ENCODE results near the gene ARHGEF10L.
"Not testable (repeated sequence)": the region's sequence is repeated elsewhere in the genome, so short reads cannot be mapped to it uniquely, and the experiment has no call there.

ARHGEF10L gene

GRCh38 chr1:17539477-17540254, at the start of gene ARHGEF10L:
ARHGEF10L (plus strand) TSS chr1:17539698; CDS start chr1:17580596, 40,898 bp downstream.
- no peak for DNase-seq (ENCODE audit: low read depth in 3 of 3)

GRCh38 chr1:17489768-17490417, 49.6 kb upstream of the ARHGEF10L start:
- not testable (repeated sequence) for DNase-seq (ENCODE audit: low read depth in 3 of 3)

GRCh38 chr1:17490667-17491066, 48.8 kb upstream of the ARHGEF10L start:
- DNase-seq (ENCODE audit: low read depth in 3 of 3), result not testable (repeated sequence)

GRCh38 chr1:17494114-17494729, 45.3 kb upstream of the ARHGEF10L start:
- DNase-seq (ENCODE audit: low read depth in 3 of 3), result peak; percentile 43 to 50 (median 44)

DNA sequence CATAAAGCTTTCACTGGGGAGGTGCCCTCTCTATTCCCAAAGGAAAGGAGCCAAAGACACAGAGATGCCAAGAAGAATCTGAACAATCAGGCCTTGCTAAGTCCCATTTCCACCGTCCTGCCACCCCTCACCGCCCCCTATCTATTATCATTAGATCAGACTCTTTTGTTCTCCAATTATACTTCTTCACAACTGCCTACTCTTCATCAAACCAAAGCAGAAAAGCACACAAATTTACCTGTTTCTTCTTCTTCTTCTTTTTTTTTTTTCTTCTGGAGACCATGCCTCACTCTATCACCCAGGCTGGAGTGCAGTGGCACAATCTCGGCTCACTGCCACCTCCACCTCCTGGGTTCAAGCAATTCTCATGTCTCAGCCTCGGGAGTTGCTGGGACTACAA, 43.1 kb upstream of the ARHGEF10L start:
- no peak for DNase-seq (ENCODE audit: low read depth in 3 of 3)

DNA sequence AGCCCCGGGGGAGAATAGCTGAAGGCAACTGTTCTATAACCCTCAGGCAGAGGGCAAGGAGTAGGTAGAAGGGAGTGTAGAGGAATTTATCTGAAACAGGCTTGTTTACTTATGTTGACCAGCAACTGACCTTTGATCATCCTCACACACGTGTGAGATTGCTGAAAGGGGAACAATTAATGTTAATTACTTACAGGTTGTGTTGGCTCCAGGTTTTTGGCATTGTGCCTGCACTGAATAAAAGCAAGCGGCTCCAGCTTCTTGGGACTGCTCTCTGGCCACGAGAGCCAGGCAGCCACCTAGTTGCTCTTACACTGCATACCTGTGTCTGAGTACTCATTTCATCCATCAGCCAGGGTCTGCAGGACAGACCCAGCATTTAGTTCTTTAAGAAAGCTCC, 41.3 kb upstream of the ARHGEF10L start:
- DNase-seq (ENCODE audit: low read depth in 3 of 3), result no peak

DNA sequence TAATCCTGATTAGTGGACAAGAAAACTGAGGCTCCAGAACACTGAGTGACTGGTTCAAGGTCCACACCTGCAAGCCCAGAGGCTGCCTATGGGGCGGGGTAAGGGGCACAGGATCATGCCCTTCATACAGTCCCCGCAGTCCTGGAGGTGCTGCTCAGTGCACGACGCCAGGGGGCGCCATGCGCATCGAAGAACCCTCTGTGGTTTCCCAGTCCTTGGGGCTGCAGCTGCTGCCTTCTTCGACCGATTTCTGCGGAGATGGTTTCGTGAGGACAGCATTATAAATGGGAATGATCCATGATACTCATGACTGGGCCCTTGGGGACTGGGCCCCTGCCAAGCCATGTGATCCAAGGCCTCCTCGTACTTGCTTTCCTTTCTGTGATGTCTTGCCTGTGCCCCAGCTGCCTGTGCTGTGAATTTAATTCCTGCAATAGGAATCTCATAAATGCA, 37.1 kb upstream of the ARHGEF10L start:
- DNase-seq (ENCODE audit: low read depth in 3 of 3), result peak; percentile 19 to 60 (median 35)

GRCh38 chr1:17503146-17503545, 36.4 kb upstream of the ARHGEF10L start:
- DNase-seq (ENCODE audit: low read depth in 3 of 3), result no peak

GRCh38 chr1:17507200-17507599, 32.3 kb upstream of the ARHGEF10L start:
- not testable (repeated sequence) for DNase-seq (ENCODE audit: low read depth in 3 of 3)

DNA sequence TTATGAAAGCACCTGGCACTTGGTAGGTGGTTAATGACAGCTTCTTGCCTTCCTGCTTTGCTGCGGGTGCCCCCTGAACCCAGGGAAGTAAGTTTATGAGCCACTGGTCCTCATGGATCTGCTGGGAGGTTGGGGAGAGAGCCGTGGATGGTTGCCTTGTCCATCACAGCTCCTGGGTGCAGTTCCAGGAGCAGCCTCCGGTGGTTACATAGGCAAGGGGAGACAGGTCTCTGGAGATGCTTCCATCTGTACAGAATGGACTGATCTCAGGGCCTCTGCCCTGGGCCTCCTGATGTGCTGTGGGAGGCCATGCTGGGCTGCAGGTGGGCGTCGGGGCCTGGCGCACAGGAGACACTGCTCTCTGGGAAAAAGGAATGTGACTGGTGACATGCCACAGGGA, 31.6 kb upstream of the ARHGEF10L start:
- DNase-seq (ENCODE audit: low read depth in 3 of 3), result no peak

DNA sequence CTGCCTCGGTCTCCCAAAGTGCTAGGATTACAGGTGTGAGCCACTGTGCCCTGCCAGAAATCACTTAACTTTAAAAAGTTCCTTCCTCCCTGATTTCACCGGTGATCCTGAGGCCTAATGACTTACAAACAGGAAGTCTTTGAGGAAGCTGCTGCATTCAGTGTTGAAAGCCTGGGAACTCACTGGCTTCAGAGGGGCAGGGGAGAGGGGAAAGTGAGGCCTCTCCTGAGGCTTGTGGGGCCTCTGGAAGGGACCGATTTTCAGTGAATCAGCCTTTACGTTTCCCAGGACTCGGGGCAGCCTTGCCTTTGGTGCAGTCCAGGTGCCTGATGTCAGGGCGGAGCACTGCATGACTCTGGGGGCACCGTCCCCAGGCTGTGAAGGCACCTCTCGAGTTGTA, 30.1 kb upstream of the ARHGEF10L start:
- DNase-seq (ENCODE audit: low read depth in 3 of 3), result no peak

DNA sequence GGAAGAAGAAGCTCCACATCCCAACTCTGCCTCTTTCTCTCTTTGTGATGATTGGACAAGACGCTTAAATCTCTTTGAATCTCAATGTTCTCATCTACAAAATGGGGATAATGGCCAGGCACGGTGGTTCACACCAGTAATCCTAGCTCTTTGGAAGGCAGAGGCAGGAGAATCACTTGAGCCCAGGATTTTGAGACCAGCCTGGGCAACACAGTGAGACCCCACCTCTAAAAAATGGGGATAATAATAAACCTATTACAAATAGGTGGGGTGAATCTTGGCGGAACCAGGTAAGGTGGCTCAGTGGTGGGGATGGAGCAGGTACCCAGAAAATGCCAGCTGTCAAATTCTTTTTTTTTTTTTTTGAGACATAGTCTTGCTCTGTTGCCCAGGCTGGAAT, 29.4 kb upstream of the ARHGEF10L start:
- no peak for DNase-seq (ENCODE audit: low read depth in 3 of 3)

- DNase-seq (ENCODE audit: low read depth in 3 of 3), result no peak
Observed at GRCh38 chr1:17511188-17511587, 28.3 kb upstream of the ARHGEF10L start.

DNA sequence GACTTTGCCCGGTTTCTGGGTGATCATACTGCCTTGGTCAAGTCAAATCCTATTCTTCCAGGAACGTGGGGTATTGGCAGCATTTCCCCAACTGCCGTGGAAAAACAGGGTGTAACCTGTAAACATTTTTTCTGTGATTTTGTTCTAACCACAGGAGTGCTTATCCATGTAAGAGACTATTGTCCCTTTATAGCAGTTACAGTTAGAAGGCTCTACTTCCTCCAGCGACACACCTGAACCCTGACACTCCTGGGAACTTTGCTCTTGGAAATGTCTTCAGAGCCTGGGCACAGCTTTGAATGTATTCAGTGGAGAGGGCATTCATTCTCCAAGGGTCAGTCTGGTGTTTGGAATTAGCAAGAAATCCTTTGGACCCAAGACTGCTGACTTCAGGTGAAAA, 26.4 kb upstream of the ARHGEF10L start:
- no peak for DNase-seq (ENCODE audit: low read depth in 3 of 3)

- DNase-seq (ENCODE audit: low read depth in 3 of 3), result no peak
Observed at GRCh38 chr1:17514776-17515175, 24.7 kb upstream of the ARHGEF10L start.

DNA sequence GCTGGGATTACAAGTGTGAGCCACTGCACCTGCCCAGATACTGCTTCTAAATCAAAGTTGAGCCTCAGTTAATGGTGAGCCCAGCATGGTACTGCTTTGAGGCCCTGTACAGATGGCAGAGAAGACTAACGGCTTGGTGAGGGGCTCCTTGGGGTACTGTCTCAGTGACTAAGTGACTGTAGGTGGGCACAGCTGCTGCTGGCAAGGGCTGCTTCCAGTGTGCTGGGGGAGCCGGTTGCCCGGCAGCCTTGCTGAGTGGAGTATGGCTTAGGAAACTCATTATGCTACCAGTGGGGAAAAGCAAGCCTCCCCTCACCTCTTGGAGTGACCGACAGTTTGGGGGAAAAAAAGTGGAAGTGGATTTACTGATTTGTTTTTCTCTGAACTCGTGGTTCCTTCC, 23.6 kb upstream of the ARHGEF10L start:
- DNase-seq (ENCODE audit: low read depth in 3 of 3), result no peak

DNA sequence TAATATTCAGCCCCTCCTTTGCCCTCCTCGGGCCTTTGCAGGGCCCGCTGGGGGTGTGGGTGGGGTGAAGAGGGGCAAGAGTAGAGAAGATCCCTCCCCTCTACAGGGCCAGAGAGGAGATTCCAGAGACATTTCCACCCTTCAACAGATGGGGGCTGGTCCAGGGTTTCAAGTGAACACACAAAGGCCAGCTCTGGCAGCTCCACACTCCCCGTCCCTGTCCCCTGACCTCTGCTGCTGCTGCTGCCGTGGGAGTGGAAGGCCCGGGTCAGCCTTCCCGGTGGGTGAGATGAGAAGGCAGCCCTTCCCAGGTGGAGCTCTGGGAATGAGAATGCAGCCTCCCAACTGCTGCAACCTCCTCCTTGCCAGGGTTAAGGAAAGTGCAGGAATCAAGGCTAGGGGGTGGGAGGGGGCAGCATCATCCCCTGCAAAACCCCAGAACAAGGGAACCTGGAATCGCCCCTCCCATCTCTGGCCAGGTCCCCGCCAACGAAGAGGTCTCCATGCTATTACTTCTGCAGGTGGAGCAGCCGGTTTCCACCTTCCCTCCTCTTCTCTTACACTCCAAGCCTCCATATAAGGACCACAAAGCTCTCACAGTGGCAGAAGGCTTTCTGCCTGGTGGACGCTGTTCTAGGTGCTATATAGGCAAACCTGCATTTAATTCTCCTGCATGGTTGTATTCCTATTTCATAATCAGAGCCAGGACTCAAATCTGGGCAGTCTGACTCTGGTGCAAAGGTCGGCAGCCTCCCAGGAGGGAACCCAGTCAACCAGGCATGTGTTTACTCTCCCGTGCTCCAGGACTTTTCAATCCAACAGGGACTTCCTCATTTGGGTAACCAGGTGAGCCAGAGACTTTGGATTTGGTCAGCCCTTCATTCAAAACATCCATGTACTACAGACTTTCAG, 22.9 kb upstream of the ARHGEF10L start:
- DNase-seq (ENCODE audit: low read depth in 3 of 3), result no peak

DNA sequence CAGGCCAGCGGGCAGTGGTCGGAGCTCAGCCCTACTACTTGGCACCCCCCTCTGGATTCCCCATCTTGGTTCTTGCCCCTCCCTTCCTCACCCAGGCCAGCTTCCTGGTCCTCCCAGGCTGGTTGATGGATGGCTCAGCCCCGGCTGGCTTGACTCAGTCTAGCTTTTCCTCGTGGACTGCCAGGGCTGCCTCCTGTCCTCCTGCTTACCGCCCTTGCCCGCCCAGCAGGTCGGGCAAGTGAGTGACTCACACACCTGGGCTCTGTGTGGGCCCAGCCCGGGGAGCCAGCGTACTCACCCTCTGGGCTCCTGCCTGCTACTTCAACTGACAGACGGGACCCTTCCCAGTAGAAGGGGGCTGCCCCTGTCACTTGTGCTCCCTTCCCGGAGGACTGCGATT, 19.5 kb upstream of the ARHGEF10L start:
- DNase-seq (ENCODE audit: low read depth in 3 of 3), result no peak

DNA sequence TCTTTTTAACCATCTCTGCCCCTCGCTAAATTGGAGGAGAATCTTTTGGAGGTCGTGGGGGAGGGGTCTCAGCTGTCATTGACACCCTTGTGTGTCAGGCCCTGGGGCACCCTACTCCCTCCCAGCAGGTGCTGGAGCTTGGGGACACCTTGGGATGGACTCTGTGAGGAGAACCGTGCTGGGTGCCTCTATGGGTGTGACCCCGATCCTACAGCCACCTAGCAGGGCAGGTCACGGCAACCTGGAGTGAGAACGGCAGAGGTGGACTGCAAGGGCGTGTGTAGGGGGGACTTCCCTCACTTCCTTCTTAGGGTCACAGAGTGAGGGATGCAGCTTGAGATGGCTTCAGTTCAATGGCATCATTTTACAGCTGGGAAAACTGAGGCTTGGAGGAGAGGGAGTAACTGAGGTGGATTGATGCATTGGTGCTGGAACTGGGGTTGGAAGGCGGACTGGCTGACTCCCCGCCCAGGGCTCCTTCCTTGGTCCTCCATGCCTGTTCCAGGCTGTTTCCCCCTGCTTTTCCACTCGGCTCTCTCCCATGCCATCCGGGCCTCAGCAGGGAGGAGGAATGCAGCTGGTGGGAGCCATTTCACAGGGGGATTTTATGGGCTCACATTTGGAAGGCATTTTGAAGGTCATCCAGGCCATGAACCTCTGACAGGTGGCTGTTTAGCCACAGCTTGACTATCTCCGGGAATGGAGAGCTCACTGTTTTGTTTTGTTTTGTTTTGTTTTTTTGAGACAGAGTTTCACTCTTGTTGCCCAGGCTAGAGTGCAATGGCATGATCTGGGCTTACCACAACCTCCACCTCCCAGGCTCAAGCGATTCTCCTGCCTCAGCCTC, 18.8 kb upstream of the ARHGEF10L start:
- no peak for DNase-seq (ENCODE audit: low read depth in 3 of 3)

- DNase-seq (ENCODE audit: low read depth in 3 of 3), result no peak
Observed at GRCh38 chr1:17521946-17522612, 17.4 kb upstream of the ARHGEF10L start.
